ENCODE results near the gene SERINC1. TPM values are rescaled to one million over a fixed set of nuclear protein-coding genes. Genes with fewer than 3 reads are reported as not detected.

Gene SERINC1
- total RNA-seq, 4 donors from 2014 or later, result 260 to 432 (median 345) TPM

DNA sequence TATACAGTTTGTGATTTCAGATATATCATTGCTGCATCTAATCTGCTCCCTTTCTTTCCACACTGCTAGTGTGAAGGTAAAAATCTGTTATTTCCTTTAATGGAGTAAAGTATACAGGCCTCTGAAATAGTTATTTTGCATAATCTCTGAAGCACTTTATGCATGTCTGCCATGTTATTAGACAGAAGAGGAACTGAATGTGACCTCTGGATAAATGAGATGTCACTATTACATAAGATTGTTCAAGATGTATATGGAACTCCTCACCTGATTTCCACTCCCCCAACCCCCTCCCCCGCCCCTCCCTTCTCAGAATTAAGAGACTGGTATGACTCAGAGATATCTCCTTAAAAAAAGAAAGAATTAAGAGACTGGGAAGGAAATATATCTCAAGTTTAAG lies 26.3 kb downstream of the SERINC1 start:
- TF ChIP-seq EP300 (IDR thresholded peaks at IDR 0.05), result no peak
- no peak for TF ChIP-seq POLR2A (IDR thresholded peaks at IDR 0.05)
- TF ChIP-seq, protein P1, sequence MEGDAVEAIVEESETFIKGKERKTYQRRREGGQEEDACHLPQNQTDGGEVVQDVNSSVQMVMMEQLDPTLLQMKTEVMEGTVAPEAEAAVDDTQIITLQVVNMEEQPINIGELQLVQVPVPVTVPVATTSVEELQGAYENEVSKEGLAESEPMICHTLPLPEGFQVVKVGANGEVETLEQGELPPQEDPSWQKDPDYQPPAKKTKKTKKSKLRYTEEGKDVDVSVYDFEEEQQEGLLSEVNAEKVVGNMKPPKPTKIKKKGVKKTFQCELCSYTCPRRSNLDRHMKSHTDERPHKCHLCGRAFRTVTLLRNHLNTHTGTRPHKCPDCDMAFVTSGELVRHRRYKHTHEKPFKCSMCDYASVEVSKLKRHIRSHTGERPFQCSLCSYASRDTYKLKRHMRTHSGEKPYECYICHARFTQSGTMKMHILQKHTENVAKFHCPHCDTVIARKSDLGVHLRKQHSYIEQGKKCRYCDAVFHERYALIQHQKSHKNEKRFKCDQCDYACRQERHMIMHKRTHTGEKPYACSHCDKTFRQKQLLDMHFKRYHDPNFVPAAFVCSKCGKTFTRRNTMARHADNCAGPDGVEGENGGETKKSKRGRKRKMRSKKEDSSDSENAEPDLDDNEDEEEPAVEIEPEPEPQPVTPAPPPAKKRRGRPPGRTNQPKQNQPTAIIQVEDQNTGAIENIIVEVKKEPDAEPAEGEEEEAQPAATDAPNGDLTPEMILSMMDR (IDR thresholded peaks at IDR 0.05), result no peak
- no peak for TF ChIP-seq POLR2AphosphoS5 (IDR thresholded peaks at IDR 0.05)
- no peak overlapping the region for H3K4me3 ChIP-seq
- no peaks in the 10 kb centered on the region for H3K9me3 ChIP-seq
- H3K27ac ChIP-seq, result no peak overlapping the region
- H3K27me3 ChIP-seq, result no peaks in the 10 kb centered on the region
- H3K4me1 ChIP-seq, result peaks cover 0 to 20% (median 0%) of the 10 kb centered on the region in 3 donors
- 80 to 82% methylated on average over 1 of the region's 1 CpG for WGBS, 2 donors (ENCODE audit: low coverage in 1 of 2)
- H3K36me3 ChIP-seq, result peaks cover 3 to 88% of the 10 kb centered on the region in 2 donors
- no peak for ATAC-seq

DNA sequence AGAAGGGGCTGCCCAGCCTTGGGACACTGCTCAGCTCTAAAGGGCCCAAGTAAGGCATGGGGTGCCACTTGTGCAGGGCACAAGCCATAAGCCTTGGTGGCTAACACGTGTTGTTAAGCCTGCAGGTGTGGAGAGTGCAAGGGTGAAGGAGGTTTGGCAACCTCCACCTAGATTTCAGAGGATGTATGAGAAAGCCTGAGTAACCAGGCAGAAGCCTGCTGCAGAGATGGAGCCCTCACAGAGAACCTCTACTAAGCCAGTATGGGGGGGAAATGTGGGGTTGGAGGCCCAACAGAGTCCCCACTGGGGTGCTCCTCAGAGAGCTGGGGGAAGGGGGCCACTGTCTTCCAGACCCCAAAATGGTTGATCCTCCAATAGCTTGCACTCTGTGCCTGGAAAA lies 32.6 kb downstream of the SERINC1 start:
- Histone ChIP-seq H3K27ac (no peak overlapping the region), H3K27me3 (no peaks in the 10 kb centered on the region), H3K4me1 (peaks cover 0 to 5% (median 0%) of the 10 kb centered on the region in 3 donors), H3K4me3 (no peak overlapping the region), H3K36me3 (peaks cover 0 to 88% of the 10 kb centered on the region in 2 donors), H3K9me3 (no peaks in the 10 kb centered on the region)
- WGBS, 2 donors (ENCODE audit: low coverage in 1 of 2), result 92 to 100% methylated on average over 1 of the region's 1 CpG
- no peak for ATAC-seq
- TF ChIP-seq POLR2AphosphoS5 (IDR thresholded peaks at IDR 0.05) (no peak), EP300 (IDR thresholded peaks at IDR 0.05) (no peak), POLR2A (IDR thresholded peaks at IDR 0.05) (no peak)
- TF ChIP-seq, protein P1 (IDR thresholded peaks at IDR 0.05), result no peak

DNA sequence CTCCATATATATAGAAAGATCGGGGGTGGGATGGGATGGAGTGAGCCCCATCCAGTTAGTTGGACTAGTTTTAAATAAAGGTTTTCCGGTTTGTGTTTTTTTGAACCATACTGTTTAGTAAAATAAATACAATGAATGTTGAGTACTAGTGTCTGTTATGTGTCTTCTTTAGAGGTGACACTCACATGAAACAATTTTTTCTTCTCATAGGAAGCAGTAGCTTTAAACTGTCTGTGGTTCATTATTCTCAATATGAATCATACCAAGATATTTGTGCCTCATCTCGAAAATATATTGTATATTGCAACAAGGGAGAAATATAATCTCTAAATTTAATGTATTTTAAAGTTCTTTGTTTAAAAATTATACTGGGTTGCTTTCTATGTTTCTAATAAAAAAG lies 38.8 kb downstream of the SERINC1 start:
- no peak overlapping the region for H3K27ac ChIP-seq
- no peak for ATAC-seq
- H3K4me3 ChIP-seq, result no peak overlapping the region
- peaks cover 2 to 62% of the 10 kb centered on the region in 2 donors for H3K36me3 ChIP-seq
- TF ChIP-seq, protein P1 (IDR thresholded peaks at IDR 0.05), result no peak
- TF ChIP-seq POLR2A (IDR thresholded peaks at IDR 0.05), result no peak
- no peak for TF ChIP-seq POLR2AphosphoS5 (IDR thresholded peaks at IDR 0.05)
- TF ChIP-seq EP300 (IDR thresholded peaks at IDR 0.05), result no peak
- 87 to 88% methylated on average over 3 of the region's 3 CpGs for WGBS, 2 donors (ENCODE audit: low coverage in 1 of 2)
- no peaks in the 10 kb centered on the region for H3K4me1 ChIP-seq
- no peaks in the 10 kb centered on the region for H3K9me3 ChIP-seq
- no peaks in the 10 kb centered on the region for H3K27me3 ChIP-seq

DNA sequence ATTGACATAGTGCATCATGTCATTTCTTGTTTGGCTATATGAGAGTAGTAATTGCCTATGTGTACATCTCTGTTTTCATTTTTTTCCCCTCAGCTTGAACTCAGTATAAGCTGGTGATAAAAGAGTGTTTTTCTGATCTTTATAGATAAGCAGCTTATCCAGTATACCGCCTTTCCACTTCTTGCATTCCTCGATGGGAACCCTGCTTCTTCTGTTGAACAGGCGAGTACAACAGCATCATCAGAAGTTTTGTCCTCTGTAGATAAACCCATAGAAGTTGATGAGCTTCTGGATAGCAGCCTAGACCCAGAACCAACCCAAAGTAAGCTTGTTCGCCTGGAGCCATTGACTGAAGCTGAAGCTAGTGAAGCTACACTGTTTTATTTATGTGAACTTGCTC lies 39.8 kb downstream of the SERINC1 start:
- H3K4me1 ChIP-seq, result no peaks in the 10 kb centered on the region
- no peak overlapping the region for H3K4me3 ChIP-seq
- 89 to 97% methylated on average over 4 of the region's 4 CpGs for WGBS, 2 donors (ENCODE audit: low coverage in 1 of 2)
- no peaks in the 10 kb centered on the region for H3K9me3 ChIP-seq
- peaks cover 2 to 62% of the 10 kb centered on the region in 2 donors for H3K36me3 ChIP-seq
- TF ChIP-seq POLR2AphosphoS5 (IDR thresholded peaks at IDR 0.05) (no peak), EP300 (IDR thresholded peaks at IDR 0.05) (no peak), POLR2A (IDR thresholded peaks at IDR 0.05) (no peak)
- TF ChIP-seq, protein P1 (IDR thresholded peaks at IDR 0.05), result no peak
- H3K27me3 ChIP-seq, result no peaks in the 10 kb centered on the region
- ATAC-seq, result no peak
- H3K27ac ChIP-seq, result no peak overlapping the region

DNA sequence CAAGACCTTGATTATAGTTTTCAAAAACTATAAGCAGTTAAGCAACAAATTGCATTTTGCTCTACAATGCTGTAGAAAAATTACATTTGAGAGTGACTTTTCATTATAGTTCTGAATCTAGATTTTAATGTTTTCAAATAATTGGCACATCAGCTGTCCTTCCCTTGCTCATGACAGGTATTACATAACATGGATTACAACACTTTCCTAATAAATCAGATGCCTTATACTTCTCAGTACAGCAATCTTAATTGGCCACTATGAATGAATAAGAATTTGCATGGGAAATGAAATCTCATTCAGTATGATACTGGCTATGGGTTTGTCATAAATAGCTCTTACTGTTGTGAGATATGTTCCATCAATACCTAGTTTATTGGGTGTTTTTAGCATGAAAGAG lies 42.3 kb downstream of the SERINC1 start:
- ATAC-seq, result no peak
- TF ChIP-seq EP300 (IDR thresholded peaks at IDR 0.05) (no peak), POLR2A (IDR thresholded peaks at IDR 0.05) (no peak), POLR2AphosphoS5 (IDR thresholded peaks at IDR 0.05) (no peak)
- TF ChIP-seq, protein P1 (IDR thresholded peaks at IDR 0.05), result no peak
- Histone ChIP-seq H3K9me3 (no peaks in the 10 kb centered on the region), H3K36me3 (peaks cover 2 to 68% of the 10 kb centered on the region in 2 donors), H3K4me1 (no peaks in the 10 kb centered on the region), H3K27ac (no peak overlapping the region), H3K27me3 (no peaks in the 10 kb centered on the region), H3K4me3 (no peak overlapping the region)
